ENCODE measurements around the gene IFIT3.
A peak's percentile ranks its signal among the peaks of the same experiment; 100 is the strongest.
"Not testable (repeated sequence)": the region's sequence is repeated elsewhere in the genome, so short reads cannot be mapped to it uniquely, and the experiment has no call there.

Gene IFIT3

DNA sequence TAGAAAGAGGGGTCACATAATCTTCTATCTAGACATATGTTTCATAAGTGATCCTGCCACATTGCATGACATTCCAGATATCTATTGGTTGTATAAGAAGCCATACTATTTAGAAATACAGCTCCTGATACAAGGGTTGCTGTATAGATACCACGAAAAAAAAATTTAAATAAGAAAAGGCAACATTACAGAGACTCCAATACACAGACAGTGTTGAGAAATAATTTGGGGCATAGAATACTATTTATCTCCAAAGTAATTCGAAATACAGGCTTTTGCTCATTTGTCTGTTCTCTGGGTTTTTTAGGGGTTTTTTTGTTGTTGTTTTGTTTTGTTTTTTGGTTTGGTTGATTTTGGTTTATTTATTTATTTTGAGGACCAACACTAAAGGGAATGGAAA, 23.4 kb upstream of the IFIT3 start:
- DNase-seq (ENCODE audit: low read depth), result no peak

DNA sequence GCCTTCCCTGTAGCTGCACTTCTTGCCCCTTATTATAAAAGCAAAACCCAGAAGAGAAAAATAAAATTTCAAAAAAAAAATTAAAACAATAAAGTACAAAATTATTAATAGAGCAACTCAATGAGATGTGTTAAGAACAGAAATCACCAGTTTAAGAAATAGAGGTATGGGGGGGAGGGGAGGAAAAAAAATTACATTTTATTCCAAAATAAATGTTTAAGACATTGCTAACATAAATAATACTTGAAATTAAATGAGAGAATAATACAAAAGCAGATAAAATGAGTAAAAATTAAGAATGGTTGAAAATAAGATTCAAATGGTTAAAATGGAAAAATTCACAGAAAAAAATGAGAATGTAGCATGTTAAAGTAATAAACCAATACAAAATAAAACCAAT, 22.9 kb upstream of the IFIT3 start:
- no peak for DNase-seq (ENCODE audit: low read depth)

DNA sequence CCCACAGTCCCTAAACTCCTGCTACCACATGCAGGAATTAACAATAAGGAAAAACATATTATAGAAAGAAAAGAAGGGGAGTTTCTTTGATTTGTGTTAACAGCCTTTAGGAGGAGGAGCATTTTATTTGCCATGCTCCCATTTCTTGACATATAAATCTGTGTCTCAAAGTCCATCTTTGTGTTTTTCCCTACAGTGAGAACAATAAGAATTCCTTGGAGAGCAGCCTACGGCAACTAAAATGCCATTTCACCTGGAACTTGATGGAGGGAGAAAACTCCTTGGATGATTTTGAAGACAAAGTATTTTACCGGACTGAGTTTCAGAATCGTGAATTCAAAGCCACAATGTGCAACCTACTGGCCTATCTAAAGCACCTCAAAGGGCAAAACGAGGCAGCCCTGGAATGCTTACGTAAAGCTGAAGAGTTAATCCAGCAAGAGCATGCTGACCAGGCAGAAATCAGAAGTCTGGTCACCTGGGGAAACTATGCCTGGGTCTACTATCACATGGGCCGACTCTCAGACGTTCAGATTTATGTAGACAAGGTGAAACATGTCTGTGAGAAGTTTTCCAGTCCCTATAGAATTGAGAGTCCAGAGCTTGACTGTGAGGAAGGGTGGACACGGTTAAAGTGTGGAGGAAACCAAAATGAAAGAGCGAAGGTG, 21.9 kb upstream of the IFIT3 start:
- no peak for DNase-seq (ENCODE audit: low read depth)

- no peak for DNase-seq (ENCODE audit: low read depth)
Observed at GRCh38 chr10:89306434-89307268, 21.1 kb upstream of the IFIT3 start.

DNA sequence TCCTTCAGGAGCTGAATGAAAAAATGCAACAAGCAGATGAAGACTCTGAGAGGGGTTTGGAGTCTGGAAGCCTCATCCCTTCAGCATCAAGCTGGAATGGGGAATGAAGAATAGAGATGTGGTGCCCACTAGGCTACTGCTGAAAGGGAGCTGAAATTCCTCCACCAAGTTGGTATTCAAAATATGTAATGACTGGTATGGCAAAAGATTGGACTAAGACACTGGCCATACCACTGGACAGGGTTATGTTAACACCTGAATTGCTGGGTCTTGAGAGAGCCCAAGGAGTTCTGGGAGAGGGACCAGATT, 20.6 kb upstream of the IFIT3 start:
- no peak for DNase-seq (ENCODE audit: low read depth)

DNA sequence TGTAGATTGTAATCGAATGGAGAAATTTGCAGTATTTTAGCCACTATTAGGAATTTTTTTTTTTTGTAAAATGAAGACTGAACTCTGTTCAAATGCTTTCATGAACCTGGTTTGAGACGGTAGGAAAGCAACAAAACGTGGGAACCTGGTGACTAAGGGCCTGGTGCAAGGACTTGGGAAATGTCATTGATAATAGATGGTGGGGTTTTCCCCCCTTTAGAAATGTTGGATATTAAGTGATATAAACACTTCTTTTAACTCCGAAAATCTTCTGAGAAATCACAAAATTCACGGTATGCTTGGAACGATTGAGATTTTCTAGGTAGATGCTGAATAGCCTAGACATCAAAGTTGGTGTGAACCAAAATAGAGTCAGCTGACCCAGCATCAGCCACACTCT, 19.5 kb upstream of the IFIT3 start:
- no peak for DNase-seq (ENCODE audit: low read depth)

DNA sequence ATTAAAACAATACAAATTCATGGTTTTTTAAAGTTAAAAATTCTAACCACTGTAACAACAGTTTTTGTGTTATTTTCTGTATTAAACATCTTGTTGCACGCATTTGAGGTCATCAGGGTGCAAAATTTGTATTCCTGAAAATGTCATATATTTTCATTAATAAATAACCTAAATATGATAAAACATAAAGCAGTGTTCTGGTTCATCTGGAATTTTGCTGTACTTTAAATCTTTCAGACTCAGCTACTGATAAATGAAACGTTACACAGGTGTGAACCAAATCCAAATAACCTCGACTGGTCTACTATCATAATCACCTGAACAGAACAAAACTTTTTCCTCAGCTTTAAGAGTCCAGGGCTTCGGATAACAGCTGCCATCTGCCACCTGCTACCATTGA, 19.1 kb upstream of the IFIT3 start:
- DNase-seq (ENCODE audit: low read depth), result no peak

- no peak for DNase-seq (ENCODE audit: low read depth)
Observed at GRCh38 chr10:89309156-89310055, 18.4 kb upstream of the IFIT3 start.

DNA sequence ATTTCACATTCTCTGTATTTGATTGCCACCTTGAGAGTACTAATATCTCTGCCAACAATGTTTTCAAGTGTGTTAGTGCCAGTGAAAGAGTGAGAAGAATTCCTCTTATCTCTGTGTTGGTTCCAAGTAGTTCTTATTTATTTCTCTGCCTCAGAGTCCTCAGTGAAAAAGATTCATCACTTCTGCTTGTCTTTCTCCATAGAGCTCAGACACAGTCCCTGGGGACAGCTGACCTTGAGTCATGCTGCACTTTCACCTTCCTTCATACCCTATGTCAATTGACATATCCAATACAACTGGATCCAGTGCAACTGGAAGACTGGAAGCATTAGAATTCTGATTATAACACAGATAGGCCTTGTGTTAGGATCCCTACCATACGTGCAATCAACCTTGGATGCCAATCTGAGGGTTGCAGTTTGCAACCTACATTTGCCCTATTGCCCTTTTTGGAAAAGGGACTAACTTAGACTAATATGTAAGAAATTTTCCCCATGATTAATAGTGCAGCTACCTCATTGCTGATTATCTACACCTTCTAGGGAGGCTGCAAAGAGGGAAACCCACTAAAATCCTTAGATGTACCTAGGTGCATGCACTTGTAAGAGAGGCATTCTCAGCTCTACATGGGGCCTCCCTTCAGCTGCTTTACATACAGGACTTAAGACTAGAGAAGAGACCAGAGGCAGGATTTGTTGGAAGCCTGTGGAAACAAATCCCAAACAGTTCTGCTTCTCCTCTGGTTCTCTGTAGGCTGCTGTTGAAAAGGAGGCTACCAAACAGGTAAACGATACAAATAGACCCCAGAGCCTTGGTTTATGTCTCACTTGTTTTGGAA, 17.5 kb upstream of the IFIT3 start:
- no peak for DNase-seq (ENCODE audit: low read depth)

- DNase-seq (ENCODE audit: low read depth), result no peak
Observed at GRCh38 chr10:89312973-89313372, 14.8 kb upstream of the IFIT3 start.

DNA sequence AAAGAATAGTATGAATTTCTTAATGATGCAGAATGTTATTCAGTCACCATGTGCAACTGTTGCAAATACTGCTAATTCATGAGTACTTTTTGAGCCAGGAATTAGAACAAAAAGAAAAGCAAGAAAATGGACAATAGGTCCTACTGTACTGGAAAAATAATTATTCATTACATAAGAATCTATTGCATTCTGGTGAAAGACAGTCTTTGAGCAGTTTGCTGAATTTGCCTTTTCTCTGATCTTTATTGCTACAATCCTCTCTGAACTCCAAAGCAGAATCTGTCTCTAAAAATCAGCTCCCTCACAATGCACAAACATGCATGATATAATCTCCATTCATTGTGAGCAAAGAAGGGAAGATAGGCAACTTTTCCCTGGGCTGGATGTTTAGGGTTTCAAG, 13.1 kb upstream of the IFIT3 start:
- no peak for DNase-seq (ENCODE audit: low read depth)

GRCh38 chr10:89318047-89318446, 9.8 kb upstream of the IFIT3 start:
- not testable (repeated sequence) for DNase-seq (ENCODE audit: low read depth)

GRCh38 chr10:89325081-89325480, 2.7 kb upstream of the IFIT3 start:
- not testable (repeated sequence) for DNase-seq (ENCODE audit: low read depth)

DNA sequence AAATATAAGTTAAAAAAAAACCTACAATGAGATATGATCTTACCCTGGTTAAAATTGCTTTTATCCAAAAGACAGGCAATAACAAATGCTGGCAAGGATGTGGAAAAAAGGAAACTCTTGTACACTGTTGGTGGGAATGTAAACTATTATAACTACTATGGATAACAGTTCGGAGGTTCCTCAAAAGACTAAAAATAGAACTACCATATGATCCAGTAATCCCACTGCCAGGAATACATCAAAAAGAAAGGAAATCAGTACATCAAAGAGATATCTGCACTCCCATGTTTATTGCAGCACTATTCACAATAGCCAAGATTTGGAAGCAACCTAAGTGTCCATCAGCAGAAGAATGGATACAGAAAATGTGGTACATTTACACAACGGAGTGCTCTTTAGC, 1.9 kb upstream of the IFIT3 start:
- not testable (repeated sequence) for DNase-seq (ENCODE audit: low read depth)

- DNase-seq (ENCODE audit: low read depth), result no peak
Observed at GRCh38 chr10:89329151-89329550, 1.4 kb downstream of the IFIT3 start.

DNA sequence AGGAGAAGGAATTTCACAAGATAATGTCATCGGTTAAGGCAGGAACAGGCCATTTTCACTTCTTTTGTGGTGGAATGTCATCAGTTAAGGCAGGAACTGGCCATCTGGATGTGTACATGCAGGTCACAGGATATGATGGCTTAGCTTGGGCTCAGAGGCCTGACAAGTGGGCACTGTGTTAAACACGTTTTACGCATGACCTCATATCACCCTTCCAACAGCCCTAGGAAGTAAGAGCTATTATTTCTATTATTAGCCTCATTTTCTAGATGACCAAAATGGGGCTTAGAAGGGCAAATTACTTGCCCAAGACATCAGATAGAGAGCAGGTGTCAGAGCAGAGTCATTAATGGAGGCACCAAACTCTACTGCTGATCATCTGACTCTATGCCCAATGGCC, 2.2 kb downstream of the IFIT3 start:
- not testable (repeated sequence) for DNase-seq (ENCODE audit: low read depth)

GRCh38 chr10:89330537-89331212, 2.9 kb downstream of the IFIT3 start:
- no peak for DNase-seq (ENCODE audit: low read depth)

DNA sequence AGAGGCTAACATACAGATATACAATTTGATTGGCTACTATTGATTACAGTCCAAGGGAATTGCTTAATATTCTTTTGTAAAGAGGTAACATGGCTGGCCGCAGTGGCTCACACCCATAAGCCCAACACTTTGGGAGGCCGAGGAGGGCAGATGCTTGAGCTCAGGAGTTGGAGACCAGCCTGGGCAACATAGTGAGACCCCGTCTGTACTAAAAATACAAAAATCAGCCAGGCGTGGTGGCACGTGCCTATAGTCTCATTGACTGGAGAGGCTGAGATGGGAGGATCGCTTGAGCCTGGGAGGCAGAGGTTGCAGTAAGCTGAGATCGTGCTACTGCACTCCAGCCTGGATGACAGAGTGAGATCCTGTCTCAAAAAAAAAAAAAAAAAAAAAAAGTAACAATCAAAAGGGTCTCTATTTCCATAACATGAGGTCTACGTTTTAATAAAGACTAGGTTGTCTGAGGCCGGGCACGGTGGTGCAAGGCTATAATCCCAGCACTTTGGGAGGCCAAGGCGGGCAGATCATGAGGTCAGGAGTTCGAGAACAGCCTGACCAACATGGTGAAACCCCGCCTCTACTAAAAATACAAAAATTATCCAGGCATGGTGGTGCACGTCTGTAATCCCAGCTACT, 3.8 kb downstream of the IFIT3 start:
- not testable (repeated sequence) for DNase-seq (ENCODE audit: low read depth)

- DNase-seq (ENCODE audit: low read depth), result peak; percentile 75
Observed at GRCh38 chr10:89332123-89332633, 4.4 kb downstream of the IFIT3 start.

- no peak for DNase-seq (ENCODE audit: low read depth)
Observed at GRCh38 chr10:89335226-89335625, 7.4 kb downstream of the IFIT3 start.

DNA sequence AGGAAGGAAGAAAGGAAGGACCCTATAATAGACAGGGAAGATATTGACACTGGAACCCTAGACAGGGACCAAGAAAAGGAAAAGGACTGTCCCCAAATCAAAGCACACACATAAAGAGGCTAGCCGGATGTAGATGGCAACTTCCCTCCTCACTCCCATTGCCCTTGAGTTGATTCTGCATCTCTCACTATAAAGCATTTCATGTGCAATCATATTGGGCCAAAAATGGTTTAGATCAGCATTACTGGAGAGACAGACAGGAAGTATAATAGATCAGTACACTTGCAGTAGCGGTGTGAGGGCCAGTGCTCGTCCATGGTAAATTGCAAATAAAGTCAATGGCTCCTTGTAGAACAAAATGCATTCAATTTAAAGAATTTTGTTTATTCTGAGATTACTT, 8.4 kb downstream of the IFIT3 start:
- no peak for DNase-seq (ENCODE audit: low read depth)
